AG10803 (cell line): Measurements from ENCODE around the gene KLHL26.

Experiments used
- DNase-seq: peaks from one replicate; pipeline ENCODE4 v3.0.0; 2010; ENCODE audit warnings: low read depth
- H3K4me3 ChIP-seq: 2 replicates; pipeline ENCODE4 v1.5.1; 2011; ENCODE audit warnings: mild to moderate bottlenecking, low read length, control low read depth
- TF ChIP-seq, protein P1 (sequence below): conservative IDR thresholded peaks from 2 replicates; pipeline ENCODE4 v1.5.1; 2011; ENCODE audit warnings: mild to moderate bottlenecking, low read length, control low read depth, inconsistent platforms

KLHL26 gene

DNA sequence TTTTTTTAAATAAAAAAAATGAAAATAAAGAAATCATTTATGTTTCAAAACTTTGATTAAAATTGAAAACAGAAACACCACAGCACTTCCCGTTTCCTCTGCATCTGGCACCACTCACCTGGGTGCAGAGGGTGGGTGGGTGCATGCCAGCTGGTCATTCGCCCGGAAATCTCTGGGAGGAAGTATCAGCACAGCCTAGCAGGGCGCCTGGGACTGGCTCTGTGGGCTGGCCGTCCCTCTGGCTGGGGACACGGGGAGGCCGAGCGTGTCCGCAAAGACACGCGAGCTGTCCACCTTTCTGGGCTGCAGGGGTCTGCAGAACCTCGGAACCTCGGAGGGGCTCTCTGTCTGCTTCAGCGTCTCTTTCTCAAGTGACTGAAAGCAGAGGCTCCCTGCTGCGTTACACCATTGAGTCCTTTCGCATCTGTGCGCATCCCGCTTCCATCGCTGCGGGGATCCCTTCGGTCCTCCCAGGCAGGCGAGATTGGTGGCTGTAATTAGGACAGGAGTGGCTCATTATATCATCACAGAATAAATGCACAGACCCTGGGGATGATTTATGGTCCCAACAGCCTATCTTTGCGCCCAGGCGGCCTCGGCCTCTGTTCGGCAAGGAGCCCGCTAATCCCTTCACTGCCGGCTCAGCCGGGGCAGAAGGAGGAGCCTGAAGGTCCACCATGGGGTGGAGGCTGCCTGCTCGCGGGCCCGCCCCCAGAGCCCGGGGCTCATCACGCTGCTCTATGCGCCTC, 63.8 kb downstream of the KLHL26 start:
- TF ChIP-seq, protein P1, sequence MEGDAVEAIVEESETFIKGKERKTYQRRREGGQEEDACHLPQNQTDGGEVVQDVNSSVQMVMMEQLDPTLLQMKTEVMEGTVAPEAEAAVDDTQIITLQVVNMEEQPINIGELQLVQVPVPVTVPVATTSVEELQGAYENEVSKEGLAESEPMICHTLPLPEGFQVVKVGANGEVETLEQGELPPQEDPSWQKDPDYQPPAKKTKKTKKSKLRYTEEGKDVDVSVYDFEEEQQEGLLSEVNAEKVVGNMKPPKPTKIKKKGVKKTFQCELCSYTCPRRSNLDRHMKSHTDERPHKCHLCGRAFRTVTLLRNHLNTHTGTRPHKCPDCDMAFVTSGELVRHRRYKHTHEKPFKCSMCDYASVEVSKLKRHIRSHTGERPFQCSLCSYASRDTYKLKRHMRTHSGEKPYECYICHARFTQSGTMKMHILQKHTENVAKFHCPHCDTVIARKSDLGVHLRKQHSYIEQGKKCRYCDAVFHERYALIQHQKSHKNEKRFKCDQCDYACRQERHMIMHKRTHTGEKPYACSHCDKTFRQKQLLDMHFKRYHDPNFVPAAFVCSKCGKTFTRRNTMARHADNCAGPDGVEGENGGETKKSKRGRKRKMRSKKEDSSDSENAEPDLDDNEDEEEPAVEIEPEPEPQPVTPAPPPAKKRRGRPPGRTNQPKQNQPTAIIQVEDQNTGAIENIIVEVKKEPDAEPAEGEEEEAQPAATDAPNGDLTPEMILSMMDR = no peak
- peak overlapping the region; percentile 53 for H3K4me3 ChIP-seq
- peak; percentile 54 for DNase-seq

DNA sequence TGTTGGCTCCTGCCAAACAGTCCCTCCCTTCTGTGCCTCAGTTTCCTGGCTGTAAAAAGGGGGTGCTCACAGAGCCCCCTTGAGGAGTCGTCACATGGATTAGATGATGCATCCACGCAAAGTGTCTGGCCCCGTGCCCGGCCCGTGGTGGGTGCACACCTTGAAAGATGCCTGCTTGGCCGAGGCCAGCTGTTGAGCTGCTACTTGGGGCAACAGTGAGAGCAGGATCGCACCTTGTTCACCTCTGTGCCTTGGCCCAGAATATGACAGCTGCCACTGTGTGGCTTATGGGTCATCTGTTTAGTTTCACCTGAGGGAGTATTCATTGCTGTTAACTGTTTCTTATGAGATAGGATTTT, 64.4 kb downstream of the KLHL26 start:
- H3K4me3 ChIP-seq = peak overlapping the region; percentile 53
- TF ChIP-seq, protein P1 = no peak
- no peak for DNase-seq

DNA sequence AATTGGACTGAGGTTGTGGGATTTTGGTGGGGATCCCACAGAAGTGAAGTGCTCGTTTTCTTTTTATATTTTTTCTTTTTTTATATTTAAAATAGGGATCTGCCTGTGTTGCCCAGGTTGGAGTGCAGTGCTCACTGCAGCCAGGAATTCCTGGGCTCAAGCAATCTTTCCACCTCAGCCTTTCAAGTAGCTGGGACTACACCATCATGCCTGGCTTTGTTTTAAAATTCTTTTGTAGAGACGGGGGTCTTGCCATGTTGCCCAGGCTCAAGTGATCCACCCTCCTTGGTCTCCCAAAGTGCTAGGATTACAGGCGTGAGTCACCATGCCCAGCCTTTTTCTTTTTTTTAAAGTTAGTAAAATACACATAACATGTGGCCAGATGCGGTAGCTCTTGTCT, 67.2 kb downstream of the KLHL26 start:
- TF ChIP-seq, protein P1 = no peak
- DNase-seq = no peak
- no peak overlapping the region for H3K4me3 ChIP-seq

DNA sequence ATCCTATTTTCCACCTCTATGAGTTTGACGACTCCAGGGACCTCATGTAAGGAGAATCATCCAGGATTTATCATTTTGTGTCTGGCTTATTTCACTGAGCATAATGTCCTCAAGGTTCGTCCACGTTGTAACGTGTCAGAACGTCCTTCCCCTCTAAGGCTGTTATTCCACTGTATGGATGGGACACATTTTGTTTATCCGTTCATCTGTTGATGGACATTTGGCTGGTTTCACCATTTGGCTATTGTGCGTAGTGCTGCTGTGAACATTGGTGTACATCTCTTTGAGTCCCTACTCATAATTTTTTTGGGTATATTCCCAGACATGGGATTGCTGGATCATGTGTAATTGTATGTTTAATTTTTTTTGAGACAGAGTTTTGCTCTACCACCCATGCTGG, 68.1 kb downstream of the KLHL26 start:
- no peak for DNase-seq
- no peak overlapping the region for H3K4me3 ChIP-seq
- TF ChIP-seq, protein P1 = no peak

DNA sequence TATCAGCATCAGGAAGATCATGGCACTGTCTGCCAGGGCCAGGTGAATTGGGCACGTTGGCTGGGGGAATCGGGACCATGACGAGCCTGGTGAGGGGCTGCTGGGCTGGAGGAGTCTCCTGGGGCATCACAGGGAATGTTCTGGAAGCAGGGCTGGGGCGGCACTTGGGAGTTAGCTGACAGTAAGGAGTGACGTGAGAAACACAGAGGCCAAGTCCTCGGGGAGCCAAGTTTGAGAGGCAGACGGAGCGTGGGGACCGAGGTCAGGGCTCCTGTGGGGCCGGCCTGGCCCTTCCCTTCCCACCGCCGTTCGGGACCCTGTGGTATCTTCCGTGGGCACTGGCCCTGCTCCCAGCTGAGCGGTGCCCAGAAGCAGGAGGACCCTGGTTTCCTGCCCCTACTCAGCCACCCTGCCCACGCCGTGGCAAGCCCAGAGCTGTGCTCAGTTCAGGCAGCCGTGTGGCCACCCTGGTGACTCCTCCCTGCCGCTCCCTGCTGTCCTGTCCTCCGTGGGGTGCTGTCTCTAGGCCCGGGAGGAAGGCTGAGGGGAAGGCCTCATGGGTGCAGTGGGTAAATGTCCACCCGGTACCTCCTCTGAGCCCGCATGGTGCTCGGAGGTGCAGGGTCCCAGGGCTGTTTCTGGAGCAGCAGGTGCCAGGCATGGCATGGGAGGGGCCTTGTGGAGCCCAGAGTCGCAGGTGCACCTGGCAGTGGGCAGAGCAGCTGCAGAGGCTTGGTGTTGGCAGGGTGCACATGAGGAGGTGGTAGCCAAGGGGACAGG, 71.8 kb downstream of the KLHL26 start:
- TF ChIP-seq, protein P1 = no peak
- DNase-seq = no peak

DNA sequence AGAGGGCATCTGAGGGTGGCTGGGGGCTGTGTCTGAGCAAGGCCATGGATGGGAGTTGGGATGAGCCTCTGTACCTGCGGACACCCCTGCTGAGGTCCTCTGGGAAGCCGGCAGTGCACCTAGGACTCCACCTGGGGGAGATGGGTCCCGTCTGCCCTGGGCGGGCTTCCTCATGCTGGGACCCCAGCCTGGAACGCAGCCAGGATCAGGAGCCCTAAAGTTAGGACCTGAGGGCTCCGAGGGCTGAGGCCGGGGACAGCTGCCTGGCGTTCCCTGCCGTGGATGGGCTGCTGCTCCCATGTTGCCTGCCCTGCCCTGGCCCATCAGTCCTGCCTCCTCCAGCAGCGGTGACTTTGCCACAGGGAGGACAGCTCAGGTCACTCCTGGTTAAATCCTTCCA, 72.7 kb downstream of the KLHL26 start:
- H3K4me3 ChIP-seq = no peak overlapping the region
- TF ChIP-seq, protein P1 = no peak
- DNase-seq = no peak

More for the DNA sequence above, 71.8 kb downstream of the KLHL26 start:
- no peak overlapping the region for H3K4me3 ChIP-seq

DNA sequence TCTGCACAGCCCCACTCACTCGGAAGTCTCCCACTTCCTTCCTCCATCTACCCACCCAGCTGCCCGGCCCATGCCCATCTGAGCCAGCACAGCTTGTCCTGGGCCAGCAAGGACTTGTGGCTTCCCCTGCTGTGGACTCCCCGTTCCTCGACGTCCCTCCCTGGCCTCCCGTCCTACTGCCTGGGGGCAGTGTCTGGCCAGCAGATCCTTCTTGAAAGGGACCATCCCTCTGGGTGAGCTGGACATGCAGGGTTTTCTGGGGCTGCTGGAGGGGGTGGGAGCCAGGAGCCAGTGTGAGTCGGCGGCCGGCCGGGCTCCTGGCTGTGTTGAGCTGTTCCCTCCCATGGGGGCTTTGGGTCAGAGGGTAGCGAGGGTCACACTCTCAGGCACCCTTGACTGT, 73.4 kb downstream of the KLHL26 start:
- no peak for DNase-seq
- H3K4me3 ChIP-seq = no peak overlapping the region
- TF ChIP-seq, protein P1 = no peak
